ENCODE data around the gene BANF2.

DNA sequence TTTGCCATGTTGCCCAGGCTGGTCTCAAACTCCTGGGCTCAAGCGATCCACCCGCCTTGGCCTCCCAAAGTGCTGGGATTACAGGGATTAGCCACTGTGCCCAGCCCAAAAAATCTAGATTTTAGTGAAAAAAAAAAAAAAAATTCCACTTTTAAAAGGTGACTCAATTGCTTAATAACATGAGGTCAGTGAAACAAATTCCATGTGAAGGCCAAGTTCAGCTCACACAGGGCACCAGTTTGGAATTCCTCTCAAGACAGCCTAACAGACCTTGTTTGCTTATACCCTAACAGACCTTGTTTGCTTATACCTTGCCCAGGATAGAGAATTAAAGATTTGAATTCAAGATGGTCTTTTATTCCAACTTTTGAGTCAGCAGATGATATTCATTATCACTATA lies 22.8 kb upstream of the BANF2 start:
- TF ChIP-seq, protein P1, sequence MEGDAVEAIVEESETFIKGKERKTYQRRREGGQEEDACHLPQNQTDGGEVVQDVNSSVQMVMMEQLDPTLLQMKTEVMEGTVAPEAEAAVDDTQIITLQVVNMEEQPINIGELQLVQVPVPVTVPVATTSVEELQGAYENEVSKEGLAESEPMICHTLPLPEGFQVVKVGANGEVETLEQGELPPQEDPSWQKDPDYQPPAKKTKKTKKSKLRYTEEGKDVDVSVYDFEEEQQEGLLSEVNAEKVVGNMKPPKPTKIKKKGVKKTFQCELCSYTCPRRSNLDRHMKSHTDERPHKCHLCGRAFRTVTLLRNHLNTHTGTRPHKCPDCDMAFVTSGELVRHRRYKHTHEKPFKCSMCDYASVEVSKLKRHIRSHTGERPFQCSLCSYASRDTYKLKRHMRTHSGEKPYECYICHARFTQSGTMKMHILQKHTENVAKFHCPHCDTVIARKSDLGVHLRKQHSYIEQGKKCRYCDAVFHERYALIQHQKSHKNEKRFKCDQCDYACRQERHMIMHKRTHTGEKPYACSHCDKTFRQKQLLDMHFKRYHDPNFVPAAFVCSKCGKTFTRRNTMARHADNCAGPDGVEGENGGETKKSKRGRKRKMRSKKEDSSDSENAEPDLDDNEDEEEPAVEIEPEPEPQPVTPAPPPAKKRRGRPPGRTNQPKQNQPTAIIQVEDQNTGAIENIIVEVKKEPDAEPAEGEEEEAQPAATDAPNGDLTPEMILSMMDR (IDR thresholded peaks at IDR 0.05; ENCODE audit: low read length), result no peak
- no peak for TF ChIP-seq EZH2 (optimal IDR thresholded peaks at IDR 0.05; ENCODE audit: low read depth, low read length)
